OCI-LY3 (cell line): ENCODE data around the gene P4HTM.

Source experiments
- H2AFZ ChIP-seq: fragments of 200-600, 300-600 bp; shearing (Covaris generic); 2 replicates; pipeline ENCODE4 v1.6.0; 2014; ENCODE audit warnings: antibody characterized with exemption, low read depth, low read length
- H3K27ac ChIP-seq: fragments of 200-600, 300-600 bp; sonication (generic); 2 replicates; pipeline ENCODE4 v1.5.1; 2014; ENCODE audit warnings: mild to moderate bottlenecking, low read length, moderate library complexity, mixed read lengths
- H3K27me3 ChIP-seq: fragments of 200-600, 300-600 bp; sonication (generic); 2 replicates; pipeline ENCODE4 v1.6.1; 2014; ENCODE audit warnings: low read depth, low read length, mixed read lengths
- H3K36me3 ChIP-seq: fragments of 200-600, 300-600 bp; sonication (generic); replicated peaks from 2 replicates; pipeline ENCODE3; 2014; ENCODE audit warnings: low read depth, low read length, mixed read lengths
- H3K4me1 ChIP-seq: fragments of 300-600, 200-600 bp; sonication (generic); 2 replicates; pipeline ENCODE4 v1.6.1; 2014; ENCODE audit warnings: low read length, mixed read lengths
- H3K4me2 ChIP-seq: fragments of 200-600, 300-600 bp; sonication (generic); 2 replicates; pipeline ENCODE4 v1.6.1; 2014; ENCODE audit warnings: low read length, mixed read lengths
- H3K4me3 ChIP-seq: fragments of 300-600, 200-600 bp; sonication (generic); 2 replicates; pipeline ENCODE4 v1.5.1; 2014; ENCODE audit warnings: antibody characterized with exemption, mild to moderate bottlenecking, low read length, moderate library complexity
- H3K79me2 ChIP-seq: fragments of 300-600, 200-600 bp; shearing (Covaris generic); 2 replicates; pipeline ENCODE4 v1.6.1; 2014; ENCODE audit warnings: mild to moderate bottlenecking, low read length, mixed read lengths
- H3K9ac ChIP-seq: fragments of 300-600, 200-600 bp; shearing (Covaris generic); 2 replicates; pipeline ENCODE4 v1.6.0; 2014; ENCODE audit warnings: mild to moderate bottlenecking, low read length, moderate library complexity
- H3K9me3 ChIP-seq: fragments of 200-600, 300-600 bp; shearing (Covaris generic); 2 replicates; pipeline ENCODE4 v1.6.1; 2014; ENCODE audit warnings: low read length, mixed read lengths; ENCODE audit not compliant: insufficient read depth
- H4K20me1 ChIP-seq: fragments of 200-600, 300-600 bp; sonication (generic); 2 replicates; pipeline ENCODE4 v1.6.1; 2016; ENCODE audit warnings: low read length, mixed read lengths; ENCODE audit not compliant: insufficient read depth
- EZH2phosphoT487 ChIP-seq: fragments of 200-600 bp; shearing (Covaris generic); IDR thresholded peaks from 2 replicates; pipeline ENCODE4 v1.6.1; 2018; ENCODE audit warnings: antibody characterized with exemption, mixed run types, low read depth
- TF ChIP-seq, protein P1 (sequence below): fragments of 200-600, 300-600 bp; sonication (generic); IDR thresholded peaks from 2 replicates; pipeline ENCODE4 v1.5.1; 2014; ENCODE audit warnings: antibody characterized with exemption, low read length, low read depth

P4HTM gene

DNA sequence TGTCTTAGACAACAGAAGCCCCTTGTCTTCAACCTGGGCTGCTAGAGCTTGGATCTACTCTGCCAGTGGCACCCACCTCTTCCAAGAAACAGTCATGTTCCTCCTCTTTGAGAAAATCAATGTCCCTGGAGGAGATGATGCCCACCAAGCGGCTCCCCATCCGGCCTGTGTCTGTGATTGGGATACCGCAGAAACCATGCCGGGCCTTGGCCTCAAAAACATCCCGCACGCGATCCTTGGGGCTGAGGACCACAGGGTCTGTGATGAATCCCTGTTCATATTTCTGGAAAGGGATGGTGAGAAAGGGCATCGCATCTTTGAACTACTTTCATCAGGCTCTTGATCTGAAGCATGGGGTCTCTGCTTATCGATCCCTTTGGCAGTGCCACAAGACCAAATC is 37.6 kb downstream of the P4HTM start:
- Histone ChIP-seq H4K20me1 (no peaks in the 10 kb centered on the region), H3K4me3 (peak overlapping the region; percentile 88; the same call in 1 of the 2 replicates), H3K4me1 (peaks cover 24% of the 10 kb centered on the region), H3K9ac (peak overlapping the region; percentile 95; the same call in 1 of the 2 replicates), H3K27ac (no peak overlapping the region), H3K27me3 (no peaks in the 10 kb centered on the region), H3K36me3 (peaks cover 77% of the 10 kb centered on the region), H3K9me3 (no peaks in the 10 kb centered on the region), H2AFZ (no peak overlapping the region), H3K4me2 (peak overlapping the region; percentile 93), H3K79me2 (peaks cover 66% of the 10 kb centered on the region)
- TF ChIP-seq, protein P1, sequence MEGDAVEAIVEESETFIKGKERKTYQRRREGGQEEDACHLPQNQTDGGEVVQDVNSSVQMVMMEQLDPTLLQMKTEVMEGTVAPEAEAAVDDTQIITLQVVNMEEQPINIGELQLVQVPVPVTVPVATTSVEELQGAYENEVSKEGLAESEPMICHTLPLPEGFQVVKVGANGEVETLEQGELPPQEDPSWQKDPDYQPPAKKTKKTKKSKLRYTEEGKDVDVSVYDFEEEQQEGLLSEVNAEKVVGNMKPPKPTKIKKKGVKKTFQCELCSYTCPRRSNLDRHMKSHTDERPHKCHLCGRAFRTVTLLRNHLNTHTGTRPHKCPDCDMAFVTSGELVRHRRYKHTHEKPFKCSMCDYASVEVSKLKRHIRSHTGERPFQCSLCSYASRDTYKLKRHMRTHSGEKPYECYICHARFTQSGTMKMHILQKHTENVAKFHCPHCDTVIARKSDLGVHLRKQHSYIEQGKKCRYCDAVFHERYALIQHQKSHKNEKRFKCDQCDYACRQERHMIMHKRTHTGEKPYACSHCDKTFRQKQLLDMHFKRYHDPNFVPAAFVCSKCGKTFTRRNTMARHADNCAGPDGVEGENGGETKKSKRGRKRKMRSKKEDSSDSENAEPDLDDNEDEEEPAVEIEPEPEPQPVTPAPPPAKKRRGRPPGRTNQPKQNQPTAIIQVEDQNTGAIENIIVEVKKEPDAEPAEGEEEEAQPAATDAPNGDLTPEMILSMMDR: no peak
- TF ChIP-seq EZH2phosphoT487: no peak

DNA sequence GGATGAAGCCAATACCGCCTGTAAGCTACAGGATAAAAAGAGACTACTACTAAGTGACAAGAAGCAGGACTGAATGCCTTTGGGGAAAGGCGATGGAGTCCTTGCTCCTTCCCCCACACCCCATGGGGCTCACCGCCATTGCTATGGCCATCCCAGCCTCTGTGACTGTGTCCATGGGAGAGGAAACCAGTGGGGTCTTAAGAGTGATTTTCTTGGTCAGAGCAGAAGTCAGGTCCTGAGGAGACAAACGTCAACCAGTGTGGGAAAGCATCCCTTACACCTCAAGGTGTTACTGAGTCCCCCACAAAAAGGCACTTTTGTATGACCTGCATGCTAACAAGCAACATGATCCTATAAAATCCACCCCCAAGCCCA is 38.2 kb downstream of the P4HTM start:
- Histone ChIP-seq H3K9me3 (no peaks in the 10 kb centered on the region), H2AFZ (no peak overlapping the region), H4K20me1 (no peaks in the 10 kb centered on the region), H3K4me3 (peak overlapping the region; percentile 88), H3K27me3 (no peaks in the 10 kb centered on the region), H3K4me1 (peaks cover 18% of the 10 kb centered on the region), H3K27ac (peak overlapping the region; percentile 54), H3K9ac (peak overlapping the region; percentile 95), H3K79me2 (peaks cover 59% of the 10 kb centered on the region), H3K36me3 (peaks cover 78% of the 10 kb centered on the region), H3K4me2 (peak overlapping the region; percentile 93)
- TF ChIP-seq EZH2phosphoT487: no peak
- TF ChIP-seq, protein P1: no peak

DNA sequence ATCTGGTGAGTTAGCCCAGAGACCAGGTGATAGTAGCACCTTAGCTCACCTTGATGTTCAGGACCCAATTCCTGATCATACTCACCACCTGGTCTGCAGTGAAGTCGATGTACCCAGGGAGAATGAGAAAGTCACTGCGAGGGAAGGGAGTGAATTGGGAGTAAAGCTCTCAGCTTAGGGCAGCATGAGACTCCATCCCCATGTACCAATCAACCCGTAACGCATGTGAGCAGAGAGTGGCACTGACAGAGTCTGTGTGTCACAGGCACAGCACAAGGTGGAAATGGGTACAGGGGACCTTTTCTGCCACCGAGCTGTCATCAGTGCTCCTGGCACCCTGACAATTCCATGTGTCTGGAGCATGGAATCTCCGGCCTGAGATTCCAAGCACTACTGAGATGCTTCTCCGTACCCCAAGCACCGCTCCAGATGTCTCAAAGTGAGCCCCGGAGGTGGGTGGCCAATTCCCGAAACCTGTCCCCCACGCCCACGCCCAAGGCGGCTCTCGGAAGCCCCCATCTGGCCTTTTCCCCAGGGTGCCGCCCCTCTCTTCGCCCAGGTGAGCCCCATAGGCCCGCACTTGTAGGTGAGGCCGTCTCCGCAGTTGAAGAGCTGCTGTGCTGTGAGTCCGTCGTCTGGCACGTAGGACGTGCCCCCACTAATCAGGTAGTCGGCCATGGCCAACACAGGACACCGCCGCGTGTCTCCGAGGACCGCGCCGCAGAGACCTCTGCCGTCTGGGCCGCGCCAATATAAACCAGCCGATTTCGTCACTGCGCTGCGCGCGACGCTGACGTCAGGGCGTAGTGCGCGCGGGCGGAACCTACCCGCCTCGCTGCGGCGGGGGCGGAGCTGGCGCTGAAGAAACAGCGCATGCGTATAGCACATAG is 38.9 kb downstream of the P4HTM start, which contains the start of gene IMPDH2:
Gene IMPDH2, minus strand, starts transcription at position 726 of the 890 bp plus-strand sequence. Its CDS starts 48 bp downstream, at position 678.
- H4K20me1 ChIP-seq: no peaks in the 10 kb centered on the region
- H2AFZ ChIP-seq: no peak within 1 kb of the TSS; the same call in 1 of the 2 replicates
- no peaks in the 10 kb centered on the region for H3K9me3 ChIP-seq
- H3K4me3 ChIP-seq: peak within 1 kb of the TSS; percentile 88
- peaks cover 16% of the 10 kb centered on the region for H3K4me1 ChIP-seq
- peaks cover 53% of the 10 kb centered on the region for H3K79me2 ChIP-seq
- TF ChIP-seq, protein P1: no peak
- TF ChIP-seq EZH2phosphoT487: no peak
- peaks cover 80% of the 10 kb centered on the region for H3K36me3 ChIP-seq
- no peaks in the 10 kb centered on the region for H3K27me3 ChIP-seq
- H3K27ac ChIP-seq: peak within 1 kb of the TSS; percentile 54
- peak within 1 kb of the TSS; percentile 95 for H3K9ac ChIP-seq
- peak within 1 kb of the TSS; percentile 93 for H3K4me2 ChIP-seq

DNA sequence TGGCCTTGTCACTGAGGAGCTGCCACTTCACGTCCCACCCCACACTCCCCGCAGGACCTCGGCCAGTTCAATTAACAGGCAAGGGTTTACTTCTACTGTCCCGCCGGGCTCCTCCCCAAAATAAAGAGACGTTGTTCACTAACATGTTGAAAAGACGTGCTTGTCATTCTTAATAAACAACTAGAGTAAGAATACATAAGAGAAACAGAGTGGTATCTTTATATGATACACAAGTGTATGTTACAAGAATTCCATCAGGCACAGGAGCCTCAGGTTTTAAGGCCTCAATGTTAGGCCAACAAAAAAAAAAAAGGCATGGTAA is 39.5 kb downstream of the P4HTM start:
- H3K4me2 ChIP-seq: peak overlapping the region; percentile 93
- H3K4me1 ChIP-seq: peaks cover 16% of the 10 kb centered on the region
- peak overlapping the region; percentile 44 for H3K9ac ChIP-seq
- H4K20me1 ChIP-seq: no peaks in the 10 kb centered on the region
- no peaks in the 10 kb centered on the region for H3K9me3 ChIP-seq
- H3K79me2 ChIP-seq: peaks cover 47% of the 10 kb centered on the region
- H2AFZ ChIP-seq: no peak overlapping the region; the same call in 1 of the 2 replicates
- H3K27ac ChIP-seq: peak overlapping the region; percentile 13
- H3K27me3 ChIP-seq: no peaks in the 10 kb centered on the region
- no peak for TF ChIP-seq EZH2phosphoT487
- TF ChIP-seq, protein P1: no peak
- peak overlapping the region; percentile 88 for H3K4me3 ChIP-seq
- peaks cover 76% of the 10 kb centered on the region for H3K36me3 ChIP-seq
